NCI-H226 (cell line): ENCODE results near the gene TRIM56.
A peak's percentile ranks its signal among the peaks of the same experiment; 100 is the strongest.

Experiments
- DNase-seq: peaks from one replicate; pipeline ENCODE4 v3.0.0-alpha.2; 2015

Gene TRIM56

GRCh38 chr7:101138213-101138870, 53.1 kb downstream of the TRIM56 start:
- DNase-seq = peak; percentile 93

- no peak for DNase-seq
Observed at GRCh38 chr7:101140339-101140699, 55.0 kb downstream of the TRIM56 start.

- no peak for DNase-seq
Observed at GRCh38 chr7:101140746-101141382, 55.6 kb downstream of the TRIM56 start.
